HCT116 (cell line): Measurements from ENCODE around the gene TIGD4. TPM values are rescaled to one million over a fixed set of nuclear protein-coding genes. Genes with fewer than 3 reads are reported as not detected.

Source experiments
- ATAC-seq: fragments of 200-7000 bp; cut with Tn5 transposase; 2 replicates; pipeline ENCODE4 v1.9.1; 2020; ENCODE audit warnings: mild to moderate bottlenecking, moderate library complexity
- BruUV-seq: library from RNA; stranded (reverse); fragments of 400-500 nt; replicated peaks from 2 replicates; lab custom pipeline; 2021; lab: Mats Ljungman, UMichigan
- CTCF ChIA-PET: fragments of 300-600 bp; sonication (Branson Sonifier 250); formaldehyde crosslinking; loops from one replicate; lab custom pipeline; 2021; ENCODE audit warnings: antibody characterized with exemption; lab: Charles Lee
- POLR2A ChIA-PET: fragments of 300-600, 350-600 bp; sonication (Branson Sonifier 250); formaldehyde crosslinking; loops from one replicate; lab custom pipeline; 2021; ENCODE audit warnings: antibody characterized with exemption; lab: Charles Lee
- RAD21 ChIA-PET, 2 experiments: fragments of 300-600 bp; sonication (Branson Sonifier 250); formaldehyde crosslinking; loops; one replicate each; lab custom pipeline; 2023; ENCODE audit warnings: low total read pairs in 2 of 2; ENCODE audit not compliant: uncharacterized antibody in 2 of 2, unreplicated experiment in 2 of 2, low non-redundant PET in 1 of 2; lab: Charles Lee
- DNase-seq: peaks from one replicate; pipeline ENCODE4 v3.0.0-alpha.2; 2010; ENCODE audit warnings: low read depth, low spot score
- H2AFZ ChIP-seq: fragments of 200-600 bp; shearing (Covaris generic), sonication (generic); 2 replicates; pipeline ENCODE4 v1.6.1; 2017; ENCODE audit warnings: low read depth, mixed run types, mixed read lengths, antibody characterized with exemption, low read length; ENCODE audit not compliant: poor library complexity, severe bottlenecking
- H3K27ac ChIP-seq: 2 replicates; pipeline ENCODE4 v1.5.1; 2012; ENCODE audit warnings: low read depth, low read length
- H3K27me3 ChIP-seq: fragments of 200-600 bp; sonication (generic); 2 replicates; pipeline ENCODE4 v1.6.1; 2016; ENCODE audit warnings: mixed run types, low read length, mixed read lengths; ENCODE audit not compliant: insufficient read depth
- H3K36me3 ChIP-seq, 2 experiments: fragments of 200-500 bp in 1 of 2; fragments of 200-600 bp in 1 of 2; sonication (Bioruptor generic) in 1 of 2; sonication (generic) in 1 of 2; 2 replicates each; pipeline versions ENCODE4 v1.5.1 to v1.6.1; 2014 to 2016; ENCODE audit warnings: low read length in 2 of 2, inconsistent platforms in 1 of 2, mixed read lengths in 1 of 2, mixed run types in 1 of 2; ENCODE audit not compliant: insufficient read depth in 2 of 2, control insufficient read depth in 1 of 2
- H3K4me1 ChIP-seq, 2 experiments: fragments of 200-600 bp in 1 of 2; sonication (generic) in 1 of 2; 2 replicates each; pipeline versions ENCODE4 v1.5.1 to v1.6.1; 2012 to 2017; ENCODE audit warnings: low read length in 2 of 2, inconsistent platforms in 1 of 2, mild to moderate bottlenecking in 1 of 2, mixed read lengths in 1 of 2, mixed run types in 1 of 2, moderate library complexity in 1 of 2; ENCODE audit not compliant: insufficient read depth in 2 of 2, control insufficient read depth in 1 of 2
- H3K4me2 ChIP-seq: fragments of 200-600 bp; sonication (generic); 2 replicates; pipeline ENCODE4 v1.6.1; 2017; ENCODE audit warnings: mixed run types, low read length, mixed read lengths
- H3K4me3 ChIP-seq, 2 experiments: fragments of 200-600 bp in 1 of 2; sonication (generic) in 1 of 2; replicated peaks in 1 of 2; 2 replicates each; pipeline ENCODE4 v1.5.1; 2011 to 2016; ENCODE audit warnings: low read length in 2 of 2, control low read depth in 1 of 2, low read depth in 1 of 2, mild to moderate bottlenecking in 1 of 2, mixed read lengths in 1 of 2, mixed run types in 1 of 2
- H3K79me2 ChIP-seq: fragments of 200-600 bp; sonication (generic); 2 replicates; pipeline ENCODE4 v1.6.1; 2017; ENCODE audit warnings: mild to moderate bottlenecking, mixed run types, low read length, moderate library complexity, mixed read lengths; ENCODE audit not compliant: insufficient read depth
- H3K9ac ChIP-seq: fragments of 200-600 bp; sonication (generic); 2 replicates; pipeline ENCODE4 v1.6.1; 2016; ENCODE audit warnings: low read length, mixed read lengths
- H3K9me2 ChIP-seq: fragments of 200-600 bp; sonication (generic), shearing (Covaris generic); 2 replicates; pipeline ENCODE4 v1.6.1; 2017; ENCODE audit warnings: mixed run types, mild to moderate bottlenecking, moderate library complexity; ENCODE audit not compliant: insufficient read depth
- H3K9me3 ChIP-seq, 2 experiments: fragments of 200-500 bp in 1 of 2; fragments of 200-600 bp in 1 of 2; sonication (Bioruptor generic) in 1 of 2; sonication (generic) in 1 of 2; 2 replicates each; pipeline ENCODE4 v1.6.1; 2014 to 2017; ENCODE audit warnings: low read length in 2 of 2, mixed read lengths in 2 of 2, inconsistent platforms in 1 of 2, low read depth in 1 of 2, mild to moderate bottlenecking in 1 of 2, mixed run types in 1 of 2, moderate library complexity in 1 of 2; ENCODE audit not compliant: control insufficient read depth in 1 of 2, insufficient read depth in 1 of 2
- H4K20me1 ChIP-seq: fragments of 200-600 bp; sonication (generic), shearing (Covaris generic); 2 replicates; pipeline ENCODE4 v1.6.1; 2017; ENCODE audit warnings: mixed run types, mild to moderate bottlenecking, moderate library complexity; ENCODE audit not compliant: insufficient read depth
- CEBPB ChIP-seq: IDR thresholded peaks from 2 replicates; pipeline ENCODE4 v1.6.1; 2012; ENCODE audit warnings: low read depth
- ELF1 ChIP-seq: IDR thresholded peaks from 2 replicates; pipeline ENCODE4 v1.6.1; 2012; ENCODE audit warnings: low read depth, borderline replicate concordance
- JUND ChIP-seq: IDR thresholded peaks from 2 replicates; pipeline ENCODE4 v1.6.1; 2012
- MAX ChIP-seq: IDR thresholded peaks from 2 replicates; pipeline ENCODE4 v1.6.1; 2012
- POLR2AphosphoS5 ChIP-seq: IDR thresholded peaks from 2 replicates; pipeline ENCODE4 v1.6.1; 2011; ENCODE audit warnings: mild to moderate bottlenecking, low read depth, low read length, moderate library complexity
- RAD21 ChIP-seq: IDR thresholded peaks from 2 replicates; pipeline ENCODE4 v1.6.1; 2012; ENCODE audit warnings: low read depth, mild to moderate bottlenecking
- SRF ChIP-seq: IDR thresholded peaks from 2 replicates; pipeline ENCODE4 v1.6.1; 2012; ENCODE audit warnings: low read depth
- YY1 ChIP-seq: IDR thresholded peaks from 2 replicates; pipeline ENCODE4 v1.6.1; 2011; ENCODE audit warnings: low read length, low read depth, moderate library complexity, mild to moderate bottlenecking; ENCODE audit not compliant: insufficient replicate concordance; ENCODE audit errors: extremely low read depth
- intact Hi-C: fragments of 100-400 bp; cut with micrococcal nuclease; formaldehyde crosslinking; loops from 2 replicates; pipeline ENCODE4 v1.10.0; 2022
- total RNA-seq: library from RNA; stranded (reverse); gene quantifications from one replicate; pipeline ENCODE4 v1.2.1, GENCODE V29; 2021; ENCODE audit not compliant: unreplicated experiment
- TF ChIP-seq, protein P1 (sequence below): IDR thresholded peaks from 2 replicates; pipeline ENCODE4 v1.6.1; 2012; ENCODE audit warnings: low read depth
- TF ChIP-seq, protein P2 (sequence below): IDR thresholded peaks from 2 replicates; pipeline ENCODE4 v1.6.1; 2011; ENCODE audit warnings: mild to moderate bottlenecking, low read length, moderate library complexity; ENCODE audit not compliant: insufficient replicate concordance; ENCODE audit errors: extremely low read depth
- TF ChIP-seq, protein P3 (sequence below), 3 experiments: fragments of 200-600 bp in 1 of 3; sonication (generic) in 1 of 3; IDR thresholded peaks in 2 of 3; conservative IDR thresholded peaks in 1 of 3; 2 replicates each; pipeline ENCODE4 v1.5.1; 2012 to 2017; ENCODE audit warnings: low read depth in 2 of 3, low read length in 2 of 3, antibody characterized with exemption in 1 of 3, borderline replicate concordance in 1 of 3, control low read depth in 1 of 3, mild to moderate bottlenecking in 1 of 3, mixed read lengths in 1 of 3, mixed run types in 1 of 3, moderate library complexity in 1 of 3; ENCODE audit not compliant: insufficient read depth in 1 of 3
- TF ChIP-seq, protein P4 (sequence below): IDR thresholded peaks from 2 replicates; pipeline ENCODE4 v1.6.1; 2012

Gene TIGD4
- total RNA-seq, 1 experiment from 2014 or later, result 0.42 TPM

- TF ChIP-seq, protein P1, sequence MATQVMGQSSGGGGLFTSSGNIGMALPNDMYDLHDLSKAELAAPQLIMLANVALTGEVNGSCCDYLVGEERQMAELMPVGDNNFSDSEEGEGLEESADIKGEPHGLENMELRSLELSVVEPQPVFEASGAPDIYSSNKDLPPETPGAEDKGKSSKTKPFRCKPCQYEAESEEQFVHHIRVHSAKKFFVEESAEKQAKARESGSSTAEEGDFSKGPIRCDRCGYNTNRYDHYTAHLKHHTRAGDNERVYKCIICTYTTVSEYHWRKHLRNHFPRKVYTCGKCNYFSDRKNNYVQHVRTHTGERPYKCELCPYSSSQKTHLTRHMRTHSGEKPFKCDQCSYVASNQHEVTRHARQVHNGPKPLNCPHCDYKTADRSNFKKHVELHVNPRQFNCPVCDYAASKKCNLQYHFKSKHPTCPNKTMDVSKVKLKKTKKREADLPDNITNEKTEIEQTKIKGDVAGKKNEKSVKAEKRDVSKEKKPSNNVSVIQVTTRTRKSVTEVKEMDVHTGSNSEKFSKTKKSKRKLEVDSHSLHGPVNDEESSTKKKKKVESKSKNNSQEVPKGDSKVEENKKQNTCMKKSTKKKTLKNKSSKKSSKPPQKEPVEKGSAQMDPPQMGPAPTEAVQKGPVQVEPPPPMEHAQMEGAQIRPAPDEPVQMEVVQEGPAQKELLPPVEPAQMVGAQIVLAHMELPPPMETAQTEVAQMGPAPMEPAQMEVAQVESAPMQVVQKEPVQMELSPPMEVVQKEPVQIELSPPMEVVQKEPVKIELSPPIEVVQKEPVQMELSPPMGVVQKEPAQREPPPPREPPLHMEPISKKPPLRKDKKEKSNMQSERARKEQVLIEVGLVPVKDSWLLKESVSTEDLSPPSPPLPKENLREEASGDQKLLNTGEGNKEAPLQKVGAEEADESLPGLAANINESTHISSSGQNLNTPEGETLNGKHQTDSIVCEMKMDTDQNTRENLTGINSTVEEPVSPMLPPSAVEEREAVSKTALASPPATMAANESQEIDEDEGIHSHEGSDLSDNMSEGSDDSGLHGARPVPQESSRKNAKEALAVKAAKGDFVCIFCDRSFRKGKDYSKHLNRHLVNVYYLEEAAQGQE, result no peak
- TF ChIP-seq RAD21 (no peak), CEBPB (no peak), JUND (no peak), SRF (no peak), MAX (no peak), ELF1 (no peak), POLR2AphosphoS5 (no peak), YY1 (no peak)
- TF ChIP-seq, protein P2, sequence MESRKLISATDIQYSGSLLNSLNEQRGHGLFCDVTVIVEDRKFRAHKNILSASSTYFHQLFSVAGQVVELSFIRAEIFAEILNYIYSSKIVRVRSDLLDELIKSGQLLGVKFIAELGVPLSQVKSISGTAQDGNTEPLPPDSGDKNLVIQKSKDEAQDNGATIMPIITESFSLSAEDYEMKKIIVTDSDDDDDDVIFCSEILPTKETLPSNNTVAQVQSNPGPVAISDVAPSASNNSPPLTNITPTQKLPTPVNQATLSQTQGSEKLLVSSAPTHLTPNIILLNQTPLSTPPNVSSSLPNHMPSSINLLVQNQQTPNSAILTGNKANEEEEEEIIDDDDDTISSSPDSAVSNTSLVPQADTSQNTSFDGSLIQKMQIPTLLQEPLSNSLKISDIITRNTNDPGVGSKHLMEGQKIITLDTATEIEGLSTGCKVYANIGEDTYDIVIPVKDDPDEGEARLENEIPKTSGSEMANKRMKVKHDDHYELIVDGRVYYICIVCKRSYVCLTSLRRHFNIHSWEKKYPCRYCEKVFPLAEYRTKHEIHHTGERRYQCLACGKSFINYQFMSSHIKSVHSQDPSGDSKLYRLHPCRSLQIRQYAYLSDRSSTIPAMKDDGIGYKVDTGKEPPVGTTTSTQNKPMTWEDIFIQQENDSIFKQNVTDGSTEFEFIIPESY, result no peak
- TF ChIP-seq, protein P3, sequence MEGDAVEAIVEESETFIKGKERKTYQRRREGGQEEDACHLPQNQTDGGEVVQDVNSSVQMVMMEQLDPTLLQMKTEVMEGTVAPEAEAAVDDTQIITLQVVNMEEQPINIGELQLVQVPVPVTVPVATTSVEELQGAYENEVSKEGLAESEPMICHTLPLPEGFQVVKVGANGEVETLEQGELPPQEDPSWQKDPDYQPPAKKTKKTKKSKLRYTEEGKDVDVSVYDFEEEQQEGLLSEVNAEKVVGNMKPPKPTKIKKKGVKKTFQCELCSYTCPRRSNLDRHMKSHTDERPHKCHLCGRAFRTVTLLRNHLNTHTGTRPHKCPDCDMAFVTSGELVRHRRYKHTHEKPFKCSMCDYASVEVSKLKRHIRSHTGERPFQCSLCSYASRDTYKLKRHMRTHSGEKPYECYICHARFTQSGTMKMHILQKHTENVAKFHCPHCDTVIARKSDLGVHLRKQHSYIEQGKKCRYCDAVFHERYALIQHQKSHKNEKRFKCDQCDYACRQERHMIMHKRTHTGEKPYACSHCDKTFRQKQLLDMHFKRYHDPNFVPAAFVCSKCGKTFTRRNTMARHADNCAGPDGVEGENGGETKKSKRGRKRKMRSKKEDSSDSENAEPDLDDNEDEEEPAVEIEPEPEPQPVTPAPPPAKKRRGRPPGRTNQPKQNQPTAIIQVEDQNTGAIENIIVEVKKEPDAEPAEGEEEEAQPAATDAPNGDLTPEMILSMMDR (IDR thresholded peaks at IDR 0.05 in 2 of 3, conservative IDR thresholded peaks at IDR 0.05 in 1 of 3; ENCODE audit: borderline replicate concordance in 1 of 3, insufficient read depth in 1 of 3, low read depth in 2 of 3, low read length in 2 of 3), result no peak
- TF ChIP-seq, protein P4, sequence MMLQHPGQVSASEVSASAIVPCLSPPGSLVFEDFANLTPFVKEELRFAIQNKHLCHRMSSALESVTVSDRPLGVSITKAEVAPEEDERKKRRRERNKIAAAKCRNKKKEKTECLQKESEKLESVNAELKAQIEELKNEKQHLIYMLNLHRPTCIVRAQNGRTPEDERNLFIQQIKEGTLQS, result no peak
- Histone ChIP-seq H3K79me2 (peaks cover 89% of the 10 kb centered on the region), H3K36me3 (no peaks in the 10 kb centered on the region), H3K4me3 (no peak overlapping the region), H3K9me3 (no peaks in the 10 kb centered on the region), H3K27me3 (no peaks in the 10 kb centered on the region), H4K20me1 (peaks cover 13% of the 10 kb centered on the region; the same call in 1 of the 2 replicates), H3K27ac (no peak overlapping the region), H3K4me2 (no peak overlapping the region), H2AFZ (no peak overlapping the region), H3K9ac (no peak overlapping the region), H3K4me1 (no peaks in the 10 kb centered on the region), H3K9me2 (no peaks in the 10 kb centered on the region)
- ChIA-PET RAD21 (no interaction called here), CTCF (no interaction called here), POLR2A (no interaction called here)
- ATAC-seq (no peak), DNase-seq (no peak)
- BruUV-seq, result no TSS peak
- intact Hi-C loops, result no loop called here
These were observed 16.4 kb upstream of the TIGD4 start for GRCh38 chr4:152795891-152796290.
